Body of pancreas (tissue), 4 donors: Measurements from ENCODE around the gene KERA. TPM values are rescaled to one million over a fixed set of nuclear protein-coding genes. Genes with fewer than 3 reads are reported as not detected.

Experiments
- ATAC-seq: fragments of 150-250 bp; one replicate; pipeline ENCODE4 v1.9.1; 2016
- DNase-seq, 4 donors: peaks; one replicate each; pipeline ENCODE4 v3.0.0-alpha.2; 2019
- H3K27ac ChIP-seq, 4 donors: fragments of 200-600 bp; sonication (generic); 1 replicate in 3 of 4; 2 replicates in 1 of 4; pipeline versions ENCODE4 v1.5.1 to v1.6.1; 2016 to 2019; ENCODE audit warnings: mild to moderate bottlenecking in 1 of 4, mixed read lengths in 1 of 4, moderate library complexity in 1 of 4
- H3K27me3 ChIP-seq, 2 donors: fragments of 200-600 bp; sonication (generic); one replicate each; pipeline ENCODE4 v1.6.0; 2016; ENCODE audit warnings: mild to moderate bottlenecking in 1 of 2
- H3K36me3 ChIP-seq, 2 donors: fragments of 200-600 bp; sonication (generic); replicated peaks in 1 of 2; 2 replicates each; pipeline ENCODE4 v1.5.1; 2016; ENCODE audit warnings: low read depth in 2 of 2; ENCODE audit not compliant: insufficient read depth in 1 of 2
- H3K4me1 ChIP-seq: fragments of 200-600 bp; sonication (generic); one replicate; pipeline ENCODE4 v1.6.0; 2016
- H3K4me3 ChIP-seq, 2 donors: fragments of 200-600 bp; sonication (generic); 1 replicate in 1 of 2; 2 replicates in 1 of 2; pipeline ENCODE4 v1.5.1; 2016 to 2019
- H3K9me3 ChIP-seq, 3 donors: fragments of 200-600 bp; sonication (generic); 1 replicate in 2 of 3; 2 replicates in 1 of 3; pipeline ENCODE4 v1.5.1; 2016
- POLR2A ChIP-seq, 3 donors: fragments of 450-650 bp; IDR thresholded peaks; one replicate each; pipeline ENCODE4 v1.6.1; 2016; ENCODE audit warnings: antibody characterized with exemption in 3 of 3, mild to moderate bottlenecking in 2 of 3
- WGBS, 2 donors: methylation state at CpG; one replicate each; pipeline ENCODE4 v1.1.5; 2017; 5-methylcytosine and 5-hydroxymethylcytosine counted together
- intact Hi-C: fragments of 100-400 bp; cut with DNase I; formaldehyde crosslinking; loops from one replicate; pipeline ENCODE4 v1.15.1; 2023
- total RNA-seq, 2 donors: library from RNA; depleted of rRNA; stranded (reverse); fragments of >200 nt; gene quantifications; one replicate each; pipeline ENCODE4 v1.1.0, GENCODE V29; 2016
- TF ChIP-seq, protein P1 (sequence below), 7 experiments: fragments of 450-650 bp in 4 of 7; fragments of 200-600 bp in 3 of 7; sonication (generic) in 3 of 7; IDR thresholded peaks; one replicate each; pipeline ENCODE4 v1.5.1; 2016 to 2019; ENCODE audit warnings: antibody characterized with exemption in 7 of 7

The KERA gene
- total RNA-seq: not detected

DNA sequence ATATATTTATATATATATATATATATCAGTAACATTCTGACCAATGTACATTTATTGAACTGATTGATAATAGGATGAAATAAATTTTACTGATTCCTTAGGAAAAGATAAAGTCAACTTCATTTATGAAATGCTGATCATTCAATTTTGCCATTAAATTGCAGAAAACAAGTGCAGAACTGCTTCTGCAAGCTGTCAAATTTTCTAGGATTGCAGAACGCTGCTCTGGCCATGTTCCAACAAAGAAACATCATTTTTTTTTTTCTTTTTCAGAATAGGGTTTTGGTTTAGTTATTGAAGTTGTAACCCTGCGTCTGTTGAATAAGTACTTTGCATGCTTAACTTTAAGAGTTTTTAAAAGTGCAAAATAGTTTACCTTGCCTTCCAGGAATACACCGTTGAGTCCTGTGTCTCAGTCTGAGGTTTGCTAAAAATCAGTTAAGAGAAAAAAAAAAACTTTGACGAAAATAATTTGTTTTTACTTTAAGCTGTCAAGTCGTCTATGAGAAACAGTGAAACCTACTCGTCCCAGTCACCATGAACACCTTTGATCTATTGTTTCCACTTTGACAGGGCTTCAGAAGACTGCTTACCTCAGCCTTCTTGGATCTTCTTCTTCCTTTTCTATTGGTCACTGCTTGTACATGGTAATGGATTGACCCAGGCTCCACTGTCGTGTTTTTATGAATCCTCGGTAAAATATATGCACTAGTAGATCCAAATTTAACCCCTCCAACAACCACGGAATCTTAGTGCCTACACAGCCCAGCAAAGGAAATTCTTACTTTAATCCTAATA is at the start of gene KERA:
KERA (minus strand) TSS at position 657 of the 798 bp plus-strand sequence. CDS start 1,743 bp downstream, outside the sequence.
- no peaks in the 10 kb centered on the region for H3K36me3 ChIP-seq
- no peaks in the 10 kb centered on the region for H3K4me1 ChIP-seq
- H3K27ac ChIP-seq: no peak within 1 kb of the TSS
- no peak for ATAC-seq
- DNase-seq: no peak
- H3K9me3 ChIP-seq: no peaks in the 10 kb centered on the region
- WGBS, 2 donors: 34 to 46% methylated on average over 9 of the region's 9 CpGs
- TF ChIP-seq POLR2A (IDR thresholded peaks at IDR 0.05): no peak
- TF ChIP-seq, protein P1, sequence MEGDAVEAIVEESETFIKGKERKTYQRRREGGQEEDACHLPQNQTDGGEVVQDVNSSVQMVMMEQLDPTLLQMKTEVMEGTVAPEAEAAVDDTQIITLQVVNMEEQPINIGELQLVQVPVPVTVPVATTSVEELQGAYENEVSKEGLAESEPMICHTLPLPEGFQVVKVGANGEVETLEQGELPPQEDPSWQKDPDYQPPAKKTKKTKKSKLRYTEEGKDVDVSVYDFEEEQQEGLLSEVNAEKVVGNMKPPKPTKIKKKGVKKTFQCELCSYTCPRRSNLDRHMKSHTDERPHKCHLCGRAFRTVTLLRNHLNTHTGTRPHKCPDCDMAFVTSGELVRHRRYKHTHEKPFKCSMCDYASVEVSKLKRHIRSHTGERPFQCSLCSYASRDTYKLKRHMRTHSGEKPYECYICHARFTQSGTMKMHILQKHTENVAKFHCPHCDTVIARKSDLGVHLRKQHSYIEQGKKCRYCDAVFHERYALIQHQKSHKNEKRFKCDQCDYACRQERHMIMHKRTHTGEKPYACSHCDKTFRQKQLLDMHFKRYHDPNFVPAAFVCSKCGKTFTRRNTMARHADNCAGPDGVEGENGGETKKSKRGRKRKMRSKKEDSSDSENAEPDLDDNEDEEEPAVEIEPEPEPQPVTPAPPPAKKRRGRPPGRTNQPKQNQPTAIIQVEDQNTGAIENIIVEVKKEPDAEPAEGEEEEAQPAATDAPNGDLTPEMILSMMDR (IDR thresholded peaks at IDR 0.05): no peak
- no peak within 1 kb of the TSS for H3K4me3 ChIP-seq
- intact Hi-C loops: no loop called here
- H3K27me3 ChIP-seq: no peaks in the 10 kb centered on the region

DNA sequence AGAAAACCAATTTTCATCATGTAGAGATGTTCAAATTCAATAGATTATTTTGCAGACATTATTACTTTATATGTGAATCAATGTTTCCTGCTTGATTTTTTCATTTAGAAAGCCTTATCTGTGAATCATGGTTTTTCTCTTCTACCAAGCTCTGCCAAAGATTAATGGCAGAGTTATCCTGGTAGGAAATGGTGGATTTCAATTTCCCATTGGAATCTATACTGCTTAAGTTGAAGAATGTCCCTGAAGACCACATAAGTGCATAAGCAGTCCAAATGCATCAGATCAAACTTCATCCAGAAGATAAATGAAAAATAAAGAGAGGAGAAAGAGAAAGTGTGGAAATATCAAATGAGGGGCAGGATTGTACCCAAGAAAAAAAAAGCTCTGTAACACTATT is 48.5 kb upstream of the KERA start:
- Histone ChIP-seq H3K27me3 (no peaks in the 10 kb centered on the region), H3K36me3 (no peaks in the 10 kb centered on the region), H3K4me1 (no peaks in the 10 kb centered on the region), H3K4me3 (no peak overlapping the region), H3K27ac (no peak overlapping the region), H3K9me3 (no peaks in the 10 kb centered on the region)
- no peak for DNase-seq
- no peak for ATAC-seq
- intact Hi-C loops: no loop called here
- TF ChIP-seq, protein P1 (IDR thresholded peaks at IDR 0.05): no peak
- TF ChIP-seq POLR2A (IDR thresholded peaks at IDR 0.05): no peak

DNA sequence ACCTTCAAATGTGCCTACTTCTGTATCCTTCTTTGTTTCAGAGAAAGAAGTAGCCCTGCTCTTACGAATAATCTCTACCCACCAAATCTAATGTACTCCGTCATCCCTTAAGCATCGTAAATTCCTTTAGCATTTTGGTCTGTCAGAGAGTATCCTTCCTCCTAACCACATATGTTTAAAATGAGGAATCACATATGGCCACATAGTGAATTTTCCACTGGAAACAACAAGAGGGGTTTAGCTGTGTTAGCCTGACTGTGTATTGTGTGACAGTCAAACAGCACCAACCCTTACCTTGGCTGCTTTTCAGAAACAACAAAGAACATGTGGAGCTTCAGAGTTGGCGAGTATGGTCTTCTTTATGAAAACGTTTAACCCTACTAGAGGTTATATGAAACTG is 48.0 kb upstream of the KERA start:
- H3K4me3 ChIP-seq: no peak overlapping the region
- TF ChIP-seq, protein P1 (IDR thresholded peaks at IDR 0.05): no peak
- no peak for TF ChIP-seq POLR2A (IDR thresholded peaks at IDR 0.05)
- no peaks in the 10 kb centered on the region for H3K36me3 ChIP-seq
- ATAC-seq (no peak), DNase-seq (no peak)
- H3K27me3 ChIP-seq: no peaks in the 10 kb centered on the region
- no peak overlapping the region for H3K27ac ChIP-seq
- 67% methylated on average over 5 of the region's 5 CpGs for WGBS, 2 donors
- H3K4me1 ChIP-seq: no peaks in the 10 kb centered on the region
- intact Hi-C loops: no loop called here
- H3K9me3 ChIP-seq: no peaks in the 10 kb centered on the region

- Histone ChIP-seq H3K9me3 (no peaks in the 10 kb centered on the region), H3K36me3 (no peaks in the 10 kb centered on the region), H3K4me1 (no peaks in the 10 kb centered on the region), H3K4me3 (no peak overlapping the region), H3K27me3 (no peaks in the 10 kb centered on the region), H3K27ac (no peak overlapping the region)
- 33 to 45% methylated on average over 1 of the region's 1 CpG for WGBS, 2 donors
- DNase-seq (no peak), ATAC-seq (no peak)
- TF ChIP-seq, protein P1 (IDR thresholded peaks at IDR 0.05): no peak
- TF ChIP-seq POLR2A (IDR thresholded peaks at IDR 0.05): no peak
- intact Hi-C loops: no loop called here
Observed at GRCh38 chr12:91104812-91105466, 47.1 kb upstream of the KERA start.
